Vagina (tissue), 2 donors: ENCODE data around the gene CHL1.

Experiments used
- CTCF ChIP-seq, 3 experiments: fragments of 450-650 bp in 2 of 3; fragments of 200-600 bp in 1 of 3; sonication (generic) in 1 of 3; IDR thresholded peaks; one replicate each; pipeline ENCODE4 v1.5.1; 2017 to 2019; ENCODE audit warnings: antibody characterized with exemption in 3 of 3, mild to moderate bottlenecking in 2 of 3, moderate library complexity in 2 of 3
- POLR2A ChIP-seq, 2 donors: fragments of 450-650 bp; IDR thresholded peaks; one replicate each; pipeline ENCODE4 v1.6.1; 2017; ENCODE audit warnings: antibody characterized with exemption in 2 of 2, mild to moderate bottlenecking in 2 of 2, moderate library complexity in 2 of 2
- POLR2AphosphoS5 ChIP-seq, 2 donors: sonication (generic); formaldehyde crosslinking; IDR thresholded peaks; one replicate each; pipeline ENCODE4 v1.9.0; 2017; ENCODE audit warnings: antibody characterized with exemption in 2 of 2, mild to moderate bottlenecking in 2 of 2, low read depth in 1 of 2; ENCODE audit not compliant: insufficient read depth in 1 of 2

GRCh38 chr3:454986-455385, 258.4 kb downstream of the CHL1 start:
- TF ChIP-seq POLR2AphosphoS5 (IDR thresholded peaks at IDR 0.05; ENCODE audit: insufficient read depth in 1 of 2, low read depth in 1 of 2) = no peak
- TF ChIP-seq CTCF (IDR thresholded peaks at IDR 0.05) = no peak
- no peak for TF ChIP-seq POLR2A (IDR thresholded peaks at IDR 0.05)
